Left hindlimb (tissue), 1 donor: Measurements from ENCODE around the gene TTC12.

Source experiments
- DNase-seq: peaks from one replicate; pipeline ENCODE4 v3.0.0-alpha.2; 2018

Gene TTC12

GRCh38 chr11:113408206-113408605, 93.8 kb downstream of the TTC12 start:
- no peak for DNase-seq

GRCh38 chr11:113408887-113409286, 94.5 kb downstream of the TTC12 start:
- no peak for DNase-seq

GRCh38 chr11:113409526-113409925, 95.1 kb downstream of the TTC12 start:
- DNase-seq: no peak

GRCh38 chr11:113410414-113411135, 96.2 kb downstream of the TTC12 start:
- no peak for DNase-seq

GRCh38 chr11:113411536-113411935, 97.2 kb downstream of the TTC12 start:
- DNase-seq: no peak

GRCh38 chr11:113412675-113413074, 98.3 kb downstream of the TTC12 start:
- no peak for DNase-seq

- no peak for DNase-seq
Measured at GRCh38 chr11:113415343-113415742, 101.0 kb downstream of the TTC12 start.
